GM19099 (cell line): ENCODE results near the gene MICA.
A peak's percentile ranks its signal among the peaks of the same experiment; 100 is the strongest.

Experiments
- POLR2A ChIP-seq: IDR thresholded peaks from 3 replicates; pipeline ENCODE4 v1.6.1; 2011; ENCODE audit warnings: low read depth; ENCODE audit not compliant: insufficient read length; ENCODE audit errors: extremely low read depth

MICA gene

GRCh38 chr6:31399589-31400466 is 3.6 kb upstream of the MICA start:
- peak; percentile 56 for TF ChIP-seq POLR2A

GRCh38 chr6:31400467-31401289 is 2.7 kb upstream of the MICA start:
- TF ChIP-seq POLR2A = peak; percentile 80

- no peak for TF ChIP-seq POLR2A
Measured at GRCh38 chr6:31401403-31401802, 2.0 kb upstream of the MICA start.

- TF ChIP-seq POLR2A = no peak
Measured at GRCh38 chr6:31402324-31403282, 792 bp upstream of the MICA start.

GRCh38 chr6:31405996-31406395 is 2.6 kb downstream of the MICA start:
- TF ChIP-seq POLR2A = no peak

GRCh38 chr6:31407699-31408098 is 4.3 kb downstream of the MICA start:
- no peak for TF ChIP-seq POLR2A

- no peak for TF ChIP-seq POLR2A
Measured at GRCh38 chr6:31412506-31412905, 9.1 kb downstream of the MICA start.

- TF ChIP-seq POLR2A = no peak
Measured at GRCh38 chr6:31414771-31415265, 11.4 kb downstream of the MICA start.

GRCh38 chr6:31416394-31417014 is 13.1 kb downstream of the MICA start:
- no peak for TF ChIP-seq POLR2A

- no peak for TF ChIP-seq POLR2A
Measured at GRCh38 chr6:31418251-31418650, 14.9 kb downstream of the MICA start.

- no peak for TF ChIP-seq POLR2A
Measured at GRCh38 chr6:31419842-31420241, 16.4 kb downstream of the MICA start.

GRCh38 chr6:31420546-31420945 is 17.2 kb downstream of the MICA start:
- no peak for TF ChIP-seq POLR2A

- TF ChIP-seq POLR2A = no peak
Measured at GRCh38 chr6:31422587-31422986, 19.2 kb downstream of the MICA start.

- TF ChIP-seq POLR2A = no peak
Measured at GRCh38 chr6:31423550-31423949, 20.2 kb downstream of the MICA start.
